Measurements from ENCODE around the gene SERINC3.
A peak's percentile ranks its signal among the peaks of the same experiment; 100 is the strongest.

DNA sequence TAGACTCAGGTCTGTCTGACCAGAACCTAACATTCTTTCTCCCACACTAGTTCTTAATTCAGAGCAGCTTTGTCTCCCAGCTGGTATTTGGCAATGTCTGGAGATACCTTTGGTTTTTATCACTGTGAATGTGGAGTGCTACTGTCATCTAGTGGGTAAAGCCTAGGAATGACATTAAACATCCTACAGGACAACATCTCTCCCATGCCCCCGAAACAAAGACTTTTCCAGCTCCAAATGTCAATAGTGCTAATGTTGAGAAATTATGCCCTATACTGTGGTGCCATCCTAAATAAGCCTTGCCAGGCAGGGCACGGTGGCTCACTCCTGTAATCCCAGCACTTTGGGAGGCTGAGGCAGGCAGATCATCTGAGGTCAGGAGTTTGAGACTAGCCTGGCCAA lies 50.4 kb downstream of the SERINC3 start:
- no peak for TF ChIP-seq ATF2 (IDR thresholded peaks at IDR 0.05; ENCODE audit: low read length)
- TF ChIP-seq POLR2A (IDR thresholded peaks at IDR 0.05; ENCODE audit: low read depth, low read length): no peak
- TF ChIP-seq BHLHE40 (IDR thresholded peaks at IDR 0.05; ENCODE audit: borderline replicate concordance in 1 of 2, low read depth in 2 of 2, low read length in 1 of 2): no peak
- TF ChIP-seq, protein P1, sequence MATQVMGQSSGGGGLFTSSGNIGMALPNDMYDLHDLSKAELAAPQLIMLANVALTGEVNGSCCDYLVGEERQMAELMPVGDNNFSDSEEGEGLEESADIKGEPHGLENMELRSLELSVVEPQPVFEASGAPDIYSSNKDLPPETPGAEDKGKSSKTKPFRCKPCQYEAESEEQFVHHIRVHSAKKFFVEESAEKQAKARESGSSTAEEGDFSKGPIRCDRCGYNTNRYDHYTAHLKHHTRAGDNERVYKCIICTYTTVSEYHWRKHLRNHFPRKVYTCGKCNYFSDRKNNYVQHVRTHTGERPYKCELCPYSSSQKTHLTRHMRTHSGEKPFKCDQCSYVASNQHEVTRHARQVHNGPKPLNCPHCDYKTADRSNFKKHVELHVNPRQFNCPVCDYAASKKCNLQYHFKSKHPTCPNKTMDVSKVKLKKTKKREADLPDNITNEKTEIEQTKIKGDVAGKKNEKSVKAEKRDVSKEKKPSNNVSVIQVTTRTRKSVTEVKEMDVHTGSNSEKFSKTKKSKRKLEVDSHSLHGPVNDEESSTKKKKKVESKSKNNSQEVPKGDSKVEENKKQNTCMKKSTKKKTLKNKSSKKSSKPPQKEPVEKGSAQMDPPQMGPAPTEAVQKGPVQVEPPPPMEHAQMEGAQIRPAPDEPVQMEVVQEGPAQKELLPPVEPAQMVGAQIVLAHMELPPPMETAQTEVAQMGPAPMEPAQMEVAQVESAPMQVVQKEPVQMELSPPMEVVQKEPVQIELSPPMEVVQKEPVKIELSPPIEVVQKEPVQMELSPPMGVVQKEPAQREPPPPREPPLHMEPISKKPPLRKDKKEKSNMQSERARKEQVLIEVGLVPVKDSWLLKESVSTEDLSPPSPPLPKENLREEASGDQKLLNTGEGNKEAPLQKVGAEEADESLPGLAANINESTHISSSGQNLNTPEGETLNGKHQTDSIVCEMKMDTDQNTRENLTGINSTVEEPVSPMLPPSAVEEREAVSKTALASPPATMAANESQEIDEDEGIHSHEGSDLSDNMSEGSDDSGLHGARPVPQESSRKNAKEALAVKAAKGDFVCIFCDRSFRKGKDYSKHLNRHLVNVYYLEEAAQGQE (IDR thresholded peaks at IDR 0.05; ENCODE audit: low read depth, low read length): no peak
- TF ChIP-seq, protein P2, sequence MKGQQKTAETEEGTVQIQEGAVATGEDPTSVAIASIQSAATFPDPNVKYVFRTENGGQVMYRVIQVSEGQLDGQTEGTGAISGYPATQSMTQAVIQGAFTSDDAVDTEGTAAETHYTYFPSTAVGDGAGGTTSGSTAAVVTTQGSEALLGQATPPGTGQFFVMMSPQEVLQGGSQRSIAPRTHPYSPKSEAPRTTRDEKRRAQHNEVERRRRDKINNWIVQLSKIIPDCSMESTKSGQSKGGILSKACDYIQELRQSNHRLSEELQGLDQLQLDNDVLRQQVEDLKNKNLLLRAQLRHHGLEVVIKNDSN (IDR thresholded peaks at IDR 0.05; ENCODE audit: borderline replicate concordance, extremely low read length, insufficient read depth, low read depth, low read length): no peak
- TF ChIP-seq, protein P3, sequence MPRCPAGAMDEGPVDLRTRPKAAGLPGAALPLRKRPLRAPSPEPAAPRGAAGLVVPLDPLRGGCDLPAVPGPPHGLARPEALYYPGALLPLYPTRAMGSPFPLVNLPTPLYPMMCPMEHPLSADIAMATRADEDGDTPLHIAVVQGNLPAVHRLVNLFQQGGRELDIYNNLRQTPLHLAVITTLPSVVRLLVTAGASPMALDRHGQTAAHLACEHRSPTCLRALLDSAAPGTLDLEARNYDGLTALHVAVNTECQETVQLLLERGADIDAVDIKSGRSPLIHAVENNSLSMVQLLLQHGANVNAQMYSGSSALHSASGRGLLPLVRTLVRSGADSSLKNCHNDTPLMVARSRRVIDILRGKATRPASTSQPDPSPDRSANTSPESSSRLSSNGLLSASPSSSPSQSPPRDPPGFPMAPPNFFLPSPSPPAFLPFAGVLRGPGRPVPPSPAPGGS (IDR thresholded peaks at IDR 0.05; ENCODE audit: borderline replicate concordance, insufficient read depth, low read depth, low read length, poor library complexity, severe bottlenecking): no peak
- no peak for TF ChIP-seq SRF (IDR thresholded peaks at IDR 0.05; ENCODE audit: low read depth in 2 of 2, low read length in 2 of 2)
- TF ChIP-seq CTCF (IDR thresholded peaks at IDR 0.05 in 2 of 3, conservative IDR thresholded peaks at IDR 0.05 in 1 of 3; ENCODE audit: control insufficient read depth in 2 of 3, extremely low read depth in 1 of 3, insufficient read depth in 1 of 3, low read depth in 3 of 3, low read length in 3 of 3): peak; percentile 5 to 43 (median 14); a peak in 2 of 6 replicates
- TF ChIP-seq, protein P4, sequence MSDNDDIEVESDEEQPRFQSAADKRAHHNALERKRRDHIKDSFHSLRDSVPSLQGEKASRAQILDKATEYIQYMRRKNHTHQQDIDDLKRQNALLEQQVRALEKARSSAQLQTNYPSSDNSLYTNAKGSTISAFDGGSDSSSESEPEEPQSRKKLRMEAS (IDR thresholded peaks at IDR 0.05; ENCODE audit: low read depth, low read length): no peak
- no peak for TF ChIP-seq GABPA (IDR thresholded peaks at IDR 0.05; ENCODE audit: low read depth)
- no peak for TF ChIP-seq JUND (IDR thresholded peaks at IDR 0.05; ENCODE audit: low read depth, low read length)
- no peak for TF ChIP-seq YY1 (IDR thresholded peaks at IDR 0.05; ENCODE audit: low read depth, low read length)
- TF ChIP-seq NFYB (IDR thresholded peaks at IDR 0.05; ENCODE audit: insufficient read depth, low read depth, low read length): no peak
